DMS153 treated with DMSO at 0.1 percent for 48 hours (cell line): Measurements from ENCODE around the gene KRTAP10-1.
"Not testable (repeated sequence)": the region's sequence is repeated elsewhere in the genome, so short reads cannot be mapped to it uniquely, and the experiment has no call there.

ENCODE experiments used
- DNase-seq: peaks from one replicate; lab custom pipeline; 2025; ENCODE audit not compliant: unreplicated experiment; lab: John Stamatoyannopoulos, UW

The KRTAP10-1 gene

DNA sequence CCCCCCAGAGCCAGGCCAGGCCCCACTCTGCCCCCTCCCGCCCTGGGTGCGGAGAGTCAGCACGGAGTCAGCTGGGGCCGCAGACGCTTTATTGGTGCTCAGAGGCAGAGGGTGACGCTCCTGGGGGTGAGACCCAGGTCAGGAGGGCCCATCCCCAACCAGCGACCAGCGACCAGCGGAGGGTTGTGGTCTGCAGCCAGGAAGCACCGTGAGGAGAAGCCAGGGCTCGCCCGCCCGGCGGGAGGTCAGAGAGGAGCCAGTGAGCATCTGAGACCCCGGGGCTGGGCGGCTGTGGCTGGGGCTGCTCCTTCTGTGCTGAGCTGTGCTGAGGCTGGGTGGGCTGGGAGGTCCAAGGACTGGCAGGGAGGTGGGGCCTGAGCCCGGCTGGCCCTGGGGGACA, 10.3 kb upstream of the KRTAP10-1 start:
- not testable (repeated sequence) for DNase-seq

DNA sequence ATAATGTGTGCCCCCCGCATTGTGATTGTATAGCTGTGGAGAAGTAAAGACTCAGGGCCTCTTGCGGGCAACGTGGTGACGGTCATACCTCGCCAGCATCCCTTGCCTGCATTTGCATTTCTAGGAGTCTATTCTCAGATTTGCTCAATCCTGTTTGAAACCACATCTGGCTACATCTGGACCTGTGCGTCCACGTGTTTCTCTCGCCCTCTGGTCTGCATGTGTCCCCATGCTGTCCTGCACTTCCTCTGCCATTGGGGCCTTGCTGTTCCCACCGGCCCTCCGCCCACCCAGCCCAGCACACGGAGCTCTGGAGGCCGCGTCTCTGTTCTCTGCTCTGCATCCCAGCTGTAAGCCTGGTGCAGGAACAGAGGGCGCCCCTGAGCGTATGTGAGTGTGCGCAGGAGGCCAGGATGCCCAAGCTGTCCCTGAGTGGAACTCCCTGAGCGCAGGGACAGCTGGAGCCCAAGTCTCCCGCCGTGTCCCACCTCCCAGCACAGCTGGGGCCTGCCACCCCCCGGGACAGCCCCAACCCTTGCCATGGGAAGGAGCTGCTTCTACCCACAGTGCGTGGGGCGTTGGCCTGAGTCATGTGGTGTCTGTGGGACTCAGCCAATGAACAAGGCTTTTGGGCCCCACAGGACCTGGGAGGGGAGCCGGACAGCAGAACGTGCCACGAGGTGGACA, 9.7 kb upstream of the KRTAP10-1 start:
- no peak for DNase-seq

DNA sequence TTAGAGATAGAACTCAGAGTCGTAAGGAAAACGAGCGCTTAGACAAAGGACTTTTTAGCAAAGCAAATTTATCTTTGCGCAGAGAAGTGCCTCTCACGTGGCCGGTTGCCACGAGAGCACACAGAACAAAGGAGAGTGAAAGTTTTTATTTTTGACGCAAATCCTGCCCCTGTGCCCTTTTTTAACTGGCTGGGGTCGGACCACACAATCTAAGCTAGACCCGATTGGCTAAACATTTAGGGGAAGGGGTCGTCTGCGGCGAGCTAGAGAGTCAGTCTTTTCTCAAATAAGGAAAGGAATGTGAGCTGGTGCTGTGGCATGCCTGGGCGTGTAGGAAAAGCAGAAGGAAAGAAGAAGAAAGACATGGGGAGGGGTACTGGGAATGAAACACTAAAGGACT, 8.9 kb upstream of the KRTAP10-1 start:
- DNase-seq, result no peak

DNA sequence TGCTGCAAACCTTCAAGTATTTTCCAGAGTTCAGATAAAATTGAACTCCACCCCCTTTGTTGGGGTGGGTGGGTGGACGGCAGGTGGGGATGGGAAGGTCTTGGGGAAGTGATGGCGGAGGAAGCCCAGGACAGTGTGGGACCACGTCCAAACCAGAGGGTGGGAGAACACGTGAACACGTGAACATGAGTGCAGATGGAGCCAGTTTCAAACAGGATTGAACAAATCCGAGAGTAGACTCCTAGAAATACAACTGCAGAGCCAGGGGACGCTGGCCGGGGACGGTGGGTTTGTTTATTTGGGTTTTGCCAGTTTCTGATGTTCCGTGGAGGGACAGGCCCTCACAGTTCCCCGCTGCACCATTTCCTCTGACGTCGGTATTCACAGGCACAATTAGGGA, 8.4 kb upstream of the KRTAP10-1 start:
- DNase-seq, result no peak

DNA sequence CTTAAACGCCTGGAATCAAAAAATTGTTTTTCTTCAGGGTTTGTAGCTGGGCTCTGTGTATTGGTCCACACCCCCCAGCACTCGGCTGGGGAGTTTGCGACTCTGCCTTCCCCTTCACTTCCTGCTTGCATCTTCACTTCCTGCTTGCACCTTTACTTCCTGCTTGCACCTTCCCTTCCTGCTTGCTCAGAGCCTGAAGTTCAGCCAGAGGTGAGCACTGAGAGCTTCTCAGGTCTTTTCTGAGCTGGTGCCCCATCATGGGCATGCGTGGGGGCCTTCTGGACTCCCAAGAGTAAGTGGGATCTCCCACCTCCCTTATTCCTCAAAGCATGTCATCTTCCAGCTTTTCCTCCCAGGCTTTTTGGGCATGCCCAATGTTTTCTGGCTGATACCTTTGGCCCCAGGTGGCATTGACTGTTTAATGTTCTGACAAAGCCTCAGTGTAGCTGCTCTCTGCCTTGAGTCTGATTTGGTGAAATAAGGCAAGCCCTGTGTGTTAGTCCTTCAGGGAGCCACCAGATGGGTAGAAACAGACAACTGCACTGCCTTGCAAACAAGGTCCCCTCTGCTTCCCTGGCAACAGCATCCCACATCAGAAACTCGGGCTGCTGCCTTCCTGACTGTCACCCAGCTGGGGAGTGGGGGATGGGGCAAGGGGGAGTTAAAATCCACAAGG, 7.8 kb upstream of the KRTAP10-1 start:
- no peak for DNase-seq

DNA sequence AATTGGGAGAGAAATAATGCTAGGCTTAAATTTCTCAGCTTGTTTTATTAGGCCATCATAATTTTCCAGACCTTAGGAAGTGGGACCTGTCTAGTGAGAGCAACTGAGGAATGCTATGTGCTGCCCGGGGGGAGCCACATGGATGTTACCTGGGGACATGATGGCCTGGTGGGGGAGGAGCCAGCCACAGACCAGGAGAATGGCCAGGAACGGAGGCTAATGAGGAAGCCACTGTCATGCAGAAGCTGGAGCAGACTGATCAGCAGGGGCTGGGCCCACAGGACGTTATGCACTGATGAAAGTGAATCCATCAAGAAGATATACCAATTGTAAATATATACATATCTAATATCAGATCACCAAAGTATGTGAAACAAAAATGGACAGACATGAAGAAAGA, 4.6 kb upstream of the KRTAP10-1 start:
- no peak for DNase-seq

DNA sequence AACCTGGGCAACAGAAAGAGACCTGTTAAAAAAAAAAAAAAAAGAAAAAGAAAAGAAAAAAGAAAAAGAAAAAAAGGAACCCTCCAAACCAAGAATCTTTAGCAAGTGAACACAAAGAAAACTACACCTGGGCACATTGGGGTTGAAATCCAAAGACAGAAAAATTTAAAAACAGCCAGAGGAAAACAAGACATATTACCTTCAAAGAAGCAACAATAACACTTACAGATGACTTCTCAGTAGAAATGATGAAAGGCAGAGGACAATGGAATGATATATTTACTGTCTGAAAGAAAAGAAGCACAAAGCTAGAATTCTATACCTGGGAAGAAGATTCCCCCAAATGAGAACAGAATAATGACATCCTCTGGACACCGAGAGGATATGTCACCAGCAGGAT, 2.7 kb upstream of the KRTAP10-1 start:
- DNase-seq, result no peak

DNA sequence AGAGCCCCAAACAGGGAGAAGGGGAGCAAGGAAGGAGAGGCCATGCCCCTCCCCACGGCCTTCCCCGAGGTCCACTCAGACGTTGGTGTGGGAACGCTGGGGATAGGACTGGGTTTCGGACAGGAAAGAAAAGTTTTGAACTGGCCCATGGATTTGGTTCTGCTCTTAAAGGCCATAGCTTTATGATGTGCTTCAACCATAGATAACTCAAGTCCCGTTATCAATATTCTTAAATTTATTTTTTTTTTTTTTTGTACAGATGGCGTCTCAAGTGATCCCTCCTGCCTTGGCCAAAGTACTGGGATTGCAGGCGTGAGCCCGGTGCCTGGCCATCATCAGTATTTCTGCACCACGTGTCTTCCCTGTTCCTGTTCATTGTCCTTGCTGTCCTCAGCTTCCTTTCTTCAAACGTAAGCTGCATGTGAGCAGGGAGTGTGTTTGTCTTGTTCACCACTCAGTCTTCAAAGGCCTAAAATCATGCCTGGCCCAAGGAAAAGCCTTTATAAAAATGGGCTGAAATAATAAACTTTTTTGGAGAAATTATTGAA, 820 bp upstream of the KRTAP10-1 start:
- DNase-seq, result no peak

DNA sequence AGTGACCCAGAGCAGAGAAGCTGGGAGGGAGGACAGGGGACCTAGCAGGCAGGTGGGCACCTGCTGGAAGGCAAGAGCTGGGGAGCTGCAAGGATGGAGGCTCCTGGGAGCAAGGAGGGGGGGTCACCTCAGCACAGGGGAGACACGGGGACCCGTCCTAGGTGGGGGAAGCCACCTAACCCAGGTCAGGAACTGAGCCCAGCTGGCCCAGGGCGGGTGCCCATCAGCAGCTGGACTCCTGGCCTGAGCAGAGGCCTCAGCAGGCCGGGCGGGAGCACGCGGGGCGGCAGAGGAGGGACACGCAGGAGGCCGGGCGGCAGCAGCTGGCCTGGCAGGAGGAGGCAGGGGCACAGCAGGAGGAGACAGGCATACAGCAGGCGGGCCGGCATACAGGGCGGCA, 949 bp downstream of the KRTAP10-1 start:
- DNase-seq, result no peak

DNA sequence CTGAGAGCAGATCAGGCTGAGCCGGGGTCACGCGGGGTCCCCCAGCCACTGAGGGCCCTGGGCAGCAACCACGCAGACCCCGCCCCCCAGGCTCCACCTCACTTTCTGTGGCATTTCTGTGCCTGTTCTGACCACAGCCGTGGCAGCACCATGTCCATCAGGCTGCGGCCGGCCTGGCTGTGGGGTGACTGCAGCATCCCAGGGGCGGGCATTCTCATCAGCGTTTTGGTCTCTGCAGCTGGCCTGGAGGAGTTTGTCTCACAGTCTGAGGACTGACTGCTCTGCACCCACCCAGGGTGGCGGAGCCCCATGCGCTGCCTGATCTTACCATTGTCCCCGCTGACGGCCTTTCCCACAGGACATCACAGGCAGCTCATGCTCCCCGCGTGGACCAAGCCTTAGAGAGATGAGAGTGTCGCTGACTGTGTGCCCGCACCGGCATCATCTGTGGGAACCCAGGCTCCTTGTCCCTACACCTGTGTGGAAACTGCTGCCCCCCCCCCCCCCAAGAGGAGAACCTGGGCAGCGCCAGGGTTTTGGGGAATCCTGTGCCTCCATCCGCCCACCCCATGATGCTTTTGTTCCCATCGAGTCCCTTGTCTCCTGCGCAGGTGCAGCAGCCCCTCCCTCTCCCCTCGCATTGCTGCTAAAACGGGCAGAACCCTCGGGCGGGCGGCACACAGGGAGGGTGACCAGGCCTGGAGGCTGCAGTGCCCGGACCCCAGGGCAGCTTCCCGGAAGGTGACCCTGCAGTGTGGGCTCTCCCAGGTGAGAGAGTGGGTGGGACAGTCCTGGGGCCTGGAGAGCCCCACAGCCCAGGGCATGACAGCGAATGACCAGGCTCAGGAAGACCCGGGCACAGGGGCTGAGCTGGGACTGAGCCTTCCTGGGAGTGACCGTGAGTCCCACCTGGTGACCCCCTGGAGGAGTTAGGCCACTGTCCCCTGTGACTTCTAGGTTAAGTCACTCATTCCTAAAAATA, 1.8 kb downstream of the KRTAP10-1 start:
- DNase-seq, result no peak

DNA sequence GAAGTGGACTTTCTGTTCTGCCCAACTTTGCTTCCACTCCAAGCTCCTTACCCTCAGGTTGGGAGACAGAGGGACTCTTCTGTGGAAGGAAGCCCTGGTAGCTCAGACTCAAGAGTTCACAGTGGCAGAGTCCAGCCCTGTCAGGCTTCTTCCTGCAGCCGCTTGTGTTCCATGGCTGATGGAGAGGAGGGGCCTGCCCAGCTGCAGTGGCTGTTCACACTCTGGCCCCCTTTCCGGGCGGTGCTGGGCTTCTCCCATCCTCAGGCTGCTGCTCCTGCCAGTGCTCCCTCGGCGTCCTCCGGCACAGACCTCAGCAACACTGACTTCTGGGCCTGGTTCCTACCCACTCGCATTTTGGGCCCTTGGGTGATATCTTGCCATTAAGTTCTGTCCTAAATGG, 4.0 kb downstream of the KRTAP10-1 start:
- no peak for DNase-seq

DNA sequence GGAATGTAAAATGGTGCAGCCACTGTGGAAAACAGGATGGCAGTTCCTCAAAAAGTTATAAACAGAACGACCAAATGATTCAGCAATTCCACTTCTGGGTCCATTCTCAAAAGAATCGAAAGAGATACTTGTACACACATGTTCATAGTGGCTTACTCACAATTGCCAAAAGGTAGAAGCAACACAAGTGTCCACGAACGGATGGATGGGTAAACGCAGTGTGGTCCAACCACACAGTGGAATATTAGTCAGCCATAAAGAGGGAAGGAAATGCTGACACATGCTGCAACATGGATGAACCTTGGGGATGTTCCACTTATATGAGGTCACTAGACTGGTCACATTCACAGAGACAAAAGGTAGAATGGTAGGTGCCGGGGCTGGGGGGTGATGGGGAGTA, 5.3 kb downstream of the KRTAP10-1 start:
- DNase-seq, result no peak

DNA sequence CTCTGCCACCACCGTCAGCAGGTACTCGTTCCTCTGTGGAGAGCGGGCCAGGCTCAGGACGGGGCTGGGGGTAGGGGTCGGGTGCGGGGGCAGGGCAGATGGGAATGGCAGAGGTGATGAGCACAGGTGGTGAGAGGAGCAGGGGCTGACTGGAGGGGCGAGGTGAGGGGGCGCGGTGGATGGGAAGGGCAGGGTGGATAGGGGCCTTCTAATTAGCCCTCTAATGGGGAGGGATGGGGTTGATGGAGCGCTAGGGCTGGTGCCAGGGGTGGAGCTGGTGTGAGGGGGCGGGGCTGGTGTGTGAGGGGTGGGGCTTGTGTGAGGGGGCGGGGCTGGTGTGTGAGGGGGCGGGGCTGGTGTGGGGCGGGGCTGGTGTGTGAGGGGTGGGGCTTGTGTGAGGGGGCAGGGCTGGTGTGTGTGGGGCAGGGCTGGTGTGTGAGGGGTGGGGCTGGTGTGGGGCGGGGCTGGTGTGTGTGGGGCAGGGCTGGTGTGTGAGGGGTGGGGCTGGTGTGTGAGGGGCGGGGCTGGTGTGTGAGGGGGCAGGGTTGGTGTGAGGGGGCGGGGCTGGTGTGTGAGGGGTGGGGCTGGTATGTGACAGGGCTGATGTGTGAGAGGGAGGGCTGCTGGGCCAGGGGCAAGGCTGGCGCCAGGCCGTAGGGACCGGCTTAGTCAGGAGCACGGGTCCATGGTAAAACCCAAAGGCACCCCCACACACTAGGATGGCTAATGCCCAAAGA, 5.9 kb downstream of the KRTAP10-1 start:
- no peak for DNase-seq

DNA sequence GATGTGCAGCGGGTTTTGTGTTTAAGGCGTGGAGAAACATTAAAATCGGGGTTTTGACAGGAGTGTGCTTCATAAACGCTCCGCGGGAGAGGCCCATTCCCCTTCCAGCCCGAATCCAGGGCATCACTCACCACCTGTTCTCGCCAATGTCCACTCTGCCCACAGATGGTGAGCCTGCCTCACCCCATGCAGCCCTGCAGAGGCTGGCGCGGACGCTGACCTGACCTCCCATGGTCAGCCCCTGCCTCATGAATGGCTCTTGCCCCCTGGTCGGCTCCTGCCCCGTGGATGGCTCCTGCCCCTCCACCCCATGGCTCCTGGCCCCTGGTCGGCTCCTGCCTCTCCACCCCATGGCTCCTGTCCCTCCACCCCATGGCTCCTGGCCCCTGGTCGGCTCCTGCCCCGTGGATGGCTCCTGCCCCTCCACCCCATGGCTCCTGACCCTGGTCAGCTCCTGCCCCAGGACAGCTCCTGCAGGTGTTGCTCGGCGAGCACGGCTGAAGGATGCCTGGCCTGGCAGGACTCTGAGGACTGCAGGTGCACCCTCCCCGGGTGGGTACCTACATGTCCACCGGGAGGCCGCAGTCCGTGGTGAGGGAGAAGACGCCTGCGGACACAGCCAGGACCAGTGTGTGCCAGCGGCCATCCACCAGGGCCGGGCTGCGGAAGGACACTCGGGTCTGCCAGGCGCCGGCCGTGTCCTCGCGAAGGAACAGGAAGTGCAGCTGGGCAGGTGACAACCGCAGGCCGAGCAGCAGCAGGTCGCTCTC, 6.7 kb downstream of the KRTAP10-1 start:
- DNase-seq, result no peak

DNA sequence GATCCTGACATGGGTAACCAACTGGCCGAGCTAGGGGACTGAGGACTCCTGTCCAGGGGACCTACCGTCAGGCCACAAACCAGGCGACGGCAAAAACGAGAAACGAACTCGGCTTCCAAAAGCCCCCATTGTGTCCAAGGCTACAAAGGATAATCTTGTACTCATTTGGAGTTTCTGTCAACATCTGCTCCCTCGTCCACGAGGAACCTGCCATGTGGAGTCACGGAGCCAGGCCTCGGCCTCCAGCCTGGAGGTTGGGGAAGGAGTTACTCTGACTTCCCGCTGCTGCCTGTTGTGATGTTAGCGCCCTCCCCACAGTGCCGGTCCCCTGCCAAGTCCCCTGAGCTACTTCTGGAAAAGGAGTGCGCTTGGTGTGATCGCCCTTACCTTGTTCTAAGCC, 7.3 kb downstream of the KRTAP10-1 start:
- DNase-seq, result no peak

DNA sequence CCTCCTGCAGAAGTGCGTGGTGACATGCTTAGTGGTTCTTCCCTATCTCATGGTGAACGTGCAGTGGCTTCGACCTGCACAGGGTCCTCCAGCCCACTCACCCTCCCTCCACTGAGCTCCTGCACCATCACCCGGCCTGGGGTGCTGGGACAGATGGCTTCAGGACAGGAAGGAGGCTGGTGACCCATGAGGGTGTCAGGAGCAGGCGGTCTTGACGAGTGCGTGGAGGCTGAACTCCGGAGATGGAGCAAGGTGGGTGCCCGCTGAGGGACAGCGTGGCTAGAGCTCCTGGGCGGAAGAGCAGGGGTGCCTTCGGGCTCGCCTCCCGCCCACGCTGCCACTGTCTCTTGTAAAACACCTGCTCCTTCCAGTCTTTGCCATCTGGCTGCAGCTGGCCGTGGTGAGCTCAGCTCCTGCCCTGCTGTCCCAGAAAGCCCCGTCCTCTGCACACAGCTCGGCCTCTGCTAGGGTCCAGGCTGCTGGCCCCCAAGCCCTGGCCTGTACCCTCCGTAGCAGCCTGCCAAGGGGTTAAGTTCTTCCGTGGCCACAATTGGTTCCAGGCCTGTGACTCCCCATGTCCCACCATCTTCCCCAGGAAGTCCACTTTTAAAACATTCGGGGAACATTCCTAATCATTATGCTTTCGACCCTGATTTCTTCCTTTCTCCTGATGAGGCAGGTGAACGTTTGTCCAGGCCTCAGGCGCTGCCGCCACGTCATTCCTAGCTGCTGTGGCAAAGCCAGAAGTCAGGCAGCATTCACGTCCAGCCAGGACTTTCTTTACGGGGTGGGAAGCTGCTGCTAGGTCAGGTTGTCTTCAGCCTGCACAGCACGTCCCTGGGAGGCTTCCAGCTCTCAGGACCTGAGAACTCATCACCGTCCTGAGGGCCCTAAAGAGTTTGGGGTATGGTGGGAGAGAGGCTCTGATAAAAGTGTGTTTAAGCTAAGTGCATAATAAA, 8.1 kb downstream of the KRTAP10-1 start:
- DNase-seq, result no peak

DNA sequence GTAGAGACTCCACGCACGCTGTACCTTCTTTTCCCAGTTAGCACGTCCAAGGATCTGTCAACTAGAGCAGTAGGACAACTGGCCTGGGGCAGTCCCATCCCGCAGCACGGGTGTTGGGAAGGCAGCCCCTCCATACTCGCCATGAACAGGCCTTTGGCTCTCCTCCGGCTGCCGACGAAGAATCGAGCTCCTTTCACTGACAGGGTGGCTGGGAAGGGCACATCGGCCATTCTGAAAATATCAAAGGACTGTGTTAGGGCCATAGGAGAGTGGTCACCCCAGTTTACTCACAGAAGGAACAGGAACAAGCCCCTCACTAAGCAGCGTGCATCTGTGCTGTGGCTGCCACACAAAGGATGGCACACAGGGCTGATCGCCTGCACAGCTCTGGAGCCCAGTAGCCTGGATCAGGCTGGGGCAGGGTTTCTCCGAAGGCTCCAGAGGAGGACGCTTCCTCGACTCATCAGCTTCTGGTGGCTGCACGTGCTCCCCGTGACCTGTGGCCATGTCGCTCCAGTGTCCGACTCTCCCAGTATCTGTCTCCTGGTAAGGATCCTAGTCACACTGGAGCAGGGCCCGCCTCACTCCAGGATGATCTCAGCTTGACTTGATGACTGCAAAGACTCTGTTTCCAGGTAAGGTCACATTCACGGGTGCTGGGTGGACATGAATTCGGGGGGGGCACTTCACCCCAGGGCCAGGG, 8.9 kb downstream of the KRTAP10-1 start:
- no peak for DNase-seq

DNA sequence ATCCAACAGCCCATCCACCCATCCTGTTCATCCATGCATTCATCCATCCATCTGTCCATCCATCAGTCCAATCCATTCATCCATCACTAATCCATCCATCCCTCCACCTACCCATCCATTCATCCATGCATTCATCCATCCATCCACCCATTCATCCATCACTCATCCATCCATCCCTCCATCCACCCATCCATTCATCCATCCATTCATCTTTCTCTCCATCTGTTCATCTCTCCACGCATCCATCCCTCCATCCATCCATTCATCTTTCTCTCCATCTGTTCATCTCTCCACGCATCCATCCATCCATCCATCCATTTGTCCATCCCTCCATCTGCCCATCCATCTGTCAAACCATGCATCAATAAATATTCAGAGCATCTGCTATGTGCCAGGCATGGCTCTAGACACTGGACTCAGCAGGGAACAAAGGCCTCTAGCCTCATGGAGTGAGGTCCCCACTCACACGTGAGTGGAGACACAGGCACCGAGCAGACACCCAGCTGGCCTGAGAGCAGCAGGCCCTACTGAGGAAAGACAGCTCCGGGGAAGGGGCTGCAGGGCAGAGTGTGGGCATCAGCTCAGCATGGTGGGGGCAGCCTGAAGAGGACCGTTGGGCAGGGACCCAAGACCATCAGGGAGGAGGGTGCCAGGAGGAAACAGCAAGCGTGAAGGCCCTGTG, 9.6 kb downstream of the KRTAP10-1 start:
- DNase-seq, result no peak
